GM18526 (cell line): ENCODE data around the gene OMP.

Experiments
- POLR2A ChIP-seq: IDR thresholded peaks from 3 replicates; pipeline ENCODE4 v1.6.1; 2011; ENCODE audit not compliant: insufficient read length; ENCODE audit errors: extremely low read depth

OMP gene

DNA sequence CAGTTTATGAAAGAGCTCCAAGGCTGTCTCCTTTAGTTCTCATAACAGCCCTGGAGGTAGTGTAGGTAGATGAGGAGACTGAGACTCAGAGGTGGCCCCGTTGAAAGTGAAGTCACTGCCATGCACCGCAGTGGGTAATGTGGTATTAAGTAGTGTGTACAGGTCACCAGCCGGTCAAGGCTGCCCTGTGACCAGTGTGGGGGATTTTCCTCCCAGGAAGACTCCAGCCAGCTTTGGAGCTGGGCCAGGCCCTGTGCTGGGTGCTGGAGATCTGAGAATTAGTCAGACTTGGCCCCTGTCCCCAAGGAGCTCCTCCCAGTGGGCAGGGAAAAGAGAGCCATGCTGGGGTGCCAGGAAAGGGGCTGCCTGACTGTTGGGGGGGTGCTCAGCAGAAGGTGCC is 5.3 kb downstream of the OMP start:
- no peak for TF ChIP-seq POLR2A

GRCh38 chr11:77108436-77108835 is 5.8 kb downstream of the OMP start:
- TF ChIP-seq POLR2A, result no peak

DNA sequence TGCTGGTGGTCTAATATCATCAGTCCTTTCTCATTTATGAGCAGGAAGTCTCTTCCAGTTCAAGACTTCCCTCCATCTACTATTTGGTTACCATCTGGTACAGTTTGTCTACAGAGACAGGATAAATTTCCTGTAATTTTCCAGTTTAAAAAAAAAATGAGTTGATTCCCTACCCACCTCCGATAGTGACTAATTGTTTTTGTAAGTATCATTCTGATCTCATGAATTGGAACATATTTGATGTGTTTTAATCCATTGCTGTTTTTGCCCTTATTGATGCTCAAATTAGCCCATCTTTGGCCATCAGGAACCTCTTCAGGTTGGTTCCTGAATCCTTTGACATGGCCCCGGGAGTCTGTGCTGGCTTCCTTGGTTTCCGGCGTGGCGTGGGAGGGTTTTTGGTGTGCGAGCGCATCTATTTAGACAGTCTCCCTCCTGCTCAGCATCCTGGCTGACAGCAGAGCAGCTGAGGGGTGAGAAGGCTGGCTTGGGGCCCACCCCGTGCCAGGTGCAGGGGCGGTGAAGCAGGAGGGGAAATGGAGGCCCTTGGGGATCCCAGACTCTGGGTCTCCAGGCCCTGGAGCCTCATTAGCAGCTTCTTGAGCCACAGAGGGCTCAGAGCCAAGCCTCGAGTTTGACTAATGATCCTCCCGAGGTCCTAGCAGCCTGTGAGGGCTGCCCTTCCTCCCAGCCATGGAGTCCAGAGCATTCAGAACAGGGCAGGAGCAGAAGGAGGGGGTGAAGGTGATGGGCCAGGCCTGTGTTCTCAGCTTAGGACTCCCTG is 6.8 kb downstream of the OMP start:
- no peak for TF ChIP-seq POLR2A

- TF ChIP-seq POLR2A, result no peak
Observed at GRCh38 chr11:77110836-77111235, 8.2 kb downstream of the OMP start.

DNA sequence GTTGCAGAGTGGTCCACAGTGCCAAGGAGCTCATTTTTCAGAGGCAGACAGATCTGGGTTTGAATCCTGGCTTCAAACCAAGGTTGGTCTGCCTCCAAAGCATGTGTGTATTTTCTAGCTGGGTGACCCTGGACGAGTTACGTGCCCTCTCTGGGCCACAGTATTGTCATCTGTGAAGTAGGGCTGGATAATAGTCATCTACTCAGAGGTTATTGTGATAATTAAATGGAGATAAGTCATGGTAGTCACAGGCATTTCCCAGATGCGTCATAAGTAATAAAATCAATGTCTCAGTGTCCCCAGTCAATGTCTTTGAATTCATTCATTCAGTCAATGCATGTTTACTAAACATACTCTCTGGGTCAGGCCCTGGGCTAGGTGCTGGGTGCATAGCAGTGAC is 8.6 kb downstream of the OMP start:
- no peak for TF ChIP-seq POLR2A

GRCh38 chr11:77111946-77112345 is 9.3 kb downstream of the OMP start:
- no peak for TF ChIP-seq POLR2A

- no peak for TF ChIP-seq POLR2A
Observed at GRCh38 chr11:77112641-77113381, 10.2 kb downstream of the OMP start.

GRCh38 chr11:77113382-77114088 is 10.9 kb downstream of the OMP start:
- no peak for TF ChIP-seq POLR2A

DNA sequence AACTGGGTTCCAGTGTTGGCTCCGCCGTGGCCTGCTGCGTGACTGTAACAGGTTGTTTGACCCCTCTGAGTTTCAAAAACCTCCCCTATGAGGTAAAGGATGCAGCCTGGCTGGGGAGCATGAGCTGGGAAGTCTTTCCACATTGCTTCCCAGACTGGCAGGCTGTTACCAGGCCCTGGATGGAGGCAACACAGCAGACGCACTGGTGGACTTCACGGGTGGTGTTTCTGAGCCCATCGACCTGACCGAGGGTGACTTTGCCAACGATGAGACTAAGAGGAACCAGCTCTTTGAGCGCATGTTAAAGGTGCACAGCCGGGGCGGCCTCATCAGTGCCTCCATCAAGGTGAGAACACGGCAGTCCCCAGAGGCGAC is 11.4 kb downstream of the OMP start:
- TF ChIP-seq POLR2A, result no peak

DNA sequence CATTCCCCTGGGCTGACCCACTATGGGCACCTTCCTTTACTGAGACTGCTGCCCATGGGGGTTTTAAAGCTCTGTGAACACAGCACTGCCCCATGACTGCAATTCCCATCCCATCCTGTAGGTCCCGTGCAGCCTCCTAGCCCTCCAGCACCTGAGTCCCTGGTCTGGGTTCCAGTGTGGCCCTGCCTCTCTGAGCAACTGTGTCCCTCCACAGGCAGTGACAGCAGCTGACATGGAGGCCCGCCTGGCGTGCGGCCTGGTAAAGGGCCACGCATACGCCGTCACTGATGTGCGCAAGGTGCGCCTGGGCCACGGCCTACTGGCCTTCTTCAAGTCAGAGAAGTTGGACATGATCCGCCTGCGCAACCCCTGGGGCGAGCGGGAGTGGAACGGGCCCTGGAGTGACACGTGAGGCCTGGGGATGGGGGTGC is 12.6 kb downstream of the OMP start:
- no peak for TF ChIP-seq POLR2A

DNA sequence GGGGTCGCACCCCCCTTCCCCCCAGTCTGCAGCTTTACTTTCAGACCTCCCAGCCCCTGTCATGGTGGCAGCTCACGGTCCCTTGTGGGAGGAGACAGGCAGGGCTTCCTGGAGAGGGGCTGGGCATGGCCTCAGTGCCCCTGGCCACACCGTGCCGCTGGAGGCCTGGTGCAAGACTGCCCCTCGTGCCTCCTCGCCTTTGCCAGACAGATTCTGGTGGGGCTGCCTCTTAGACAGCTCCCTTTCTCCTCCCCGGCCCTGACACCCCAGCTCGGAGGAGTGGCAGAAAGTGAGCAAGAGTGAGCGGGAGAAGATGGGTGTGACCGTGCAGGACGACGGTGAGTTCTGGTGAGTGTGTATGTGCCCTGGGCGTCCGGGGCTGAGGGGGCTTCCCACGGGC is 13.3 kb downstream of the OMP start:
- no peak for TF ChIP-seq POLR2A

GRCh38 chr11:77117492-77117891 is 14.9 kb downstream of the OMP start:
- no peak for TF ChIP-seq POLR2A

- TF ChIP-seq POLR2A, result no peak
Observed at GRCh38 chr11:77118086-77118485, 15.4 kb downstream of the OMP start.

DNA sequence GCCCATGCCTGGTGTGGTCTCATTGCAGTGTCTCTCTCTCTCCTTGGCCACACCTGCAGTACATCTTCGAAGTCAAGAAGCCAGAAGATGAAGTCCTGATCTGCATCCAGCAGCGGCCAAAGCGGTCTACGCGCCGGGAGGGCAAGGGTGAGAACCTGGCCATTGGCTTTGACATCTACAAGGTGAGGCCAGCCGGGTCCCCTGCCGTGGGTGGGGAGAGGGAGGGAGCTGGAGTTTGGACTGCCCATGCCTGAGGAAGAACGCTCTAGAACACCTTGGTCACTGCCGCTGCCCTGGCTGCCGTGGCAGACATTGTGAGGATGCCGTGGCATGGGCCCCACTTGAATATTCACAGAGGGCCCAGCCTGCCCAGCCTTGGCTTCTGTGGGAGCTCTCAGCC is 16.3 kb downstream of the OMP start:
- TF ChIP-seq POLR2A, result no peak

GRCh38 chr11:77119531-77119936 is 16.9 kb downstream of the OMP start:
- no peak for TF ChIP-seq POLR2A

DNA sequence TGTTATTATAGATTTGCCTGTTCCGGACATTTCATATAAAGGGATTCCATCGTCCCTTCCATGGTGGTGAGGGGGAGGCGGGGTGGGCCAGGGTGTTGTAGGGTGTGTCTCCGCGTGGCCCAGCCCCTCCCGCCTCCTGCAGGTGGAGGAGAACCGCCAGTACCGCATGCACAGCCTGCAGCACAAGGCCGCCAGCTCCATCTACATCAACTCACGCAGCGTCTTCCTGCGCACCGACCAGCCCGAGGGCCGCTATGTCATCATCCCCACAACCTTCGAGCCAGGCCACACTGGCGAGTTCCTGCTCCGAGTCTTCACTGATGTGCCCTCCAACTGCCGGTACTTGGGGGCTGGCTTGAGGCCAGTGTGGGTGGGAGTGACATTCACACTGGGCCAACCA is 17.9 kb downstream of the OMP start:
- TF ChIP-seq POLR2A, result no peak
